Suprapubic skin (tissue), 4 donors: ENCODE results near the gene TMIGD3. TPM values are rescaled to one million over a fixed set of nuclear protein-coding genes. Genes with fewer than 3 reads are reported as not detected.

ENCODE experiments used
- DNase-seq, 2 donors: peaks; one replicate each; pipeline ENCODE4 v3.0.0-alpha.2; 2019; ENCODE audit warnings: low spot score in 2 of 2
- H3K27ac ChIP-seq: fragments of 200-600 bp; sonication (generic); one replicate; pipeline ENCODE4 v1.5.1; 2019
- H3K27me3 ChIP-seq: fragments of 200-600 bp; sonication (generic); one replicate; pipeline ENCODE4 v1.5.1; 2019
- H3K36me3 ChIP-seq: fragments of 200-600 bp; sonication (generic); one replicate; pipeline ENCODE4 v1.5.1; 2019
- H3K4me1 ChIP-seq: fragments of 200-600 bp; sonication (generic); one replicate; pipeline ENCODE4 v1.5.1; 2019
- H3K4me3 ChIP-seq: fragments of 200-600 bp; sonication (generic); one replicate; pipeline ENCODE4 v1.5.1; 2019; ENCODE audit warnings: mild to moderate bottlenecking
- H3K9me3 ChIP-seq: fragments of 200-600 bp; sonication (generic); one replicate; pipeline ENCODE4 v1.5.1; 2019
- EP300 ChIP-seq: sonication (generic); formaldehyde crosslinking; IDR thresholded peaks from one replicate; pipeline ENCODE4 v1.6.1; 2017; ENCODE audit warnings: antibody characterized with exemption
- POLR2A ChIP-seq, 2 donors: fragments of 450-650 bp; IDR thresholded peaks; one replicate each; pipeline ENCODE4 v1.6.1; 2017; ENCODE audit warnings: antibody characterized with exemption in 2 of 2, mild to moderate bottlenecking in 2 of 2, moderate library complexity in 2 of 2
- POLR2AphosphoS5 ChIP-seq, 3 donors: sonication (generic); formaldehyde crosslinking; IDR thresholded peaks; one replicate each; pipeline ENCODE4 v1.6.1; 2017; ENCODE audit warnings: antibody characterized with exemption in 3 of 3
- WGBS: methylation state at CpG from one replicate; pipeline ENCODE4 v1.1.5; 2018; 5-methylcytosine and 5-hydroxymethylcytosine counted together
- total RNA-seq, 4 donors: library from RNA; depleted of rRNA; stranded (reverse); fragments of >200 nt; gene quantifications; one replicate each; pipeline ENCODE4 v1.1.0, GENCODE V29; 2016
- TF ChIP-seq, protein P1 (sequence below), 2 donors: fragments of 200-600 bp in 1 of 2; fragments of 450-650 bp in 1 of 2; sonication (generic) in 1 of 2; IDR thresholded peaks; one replicate each; pipeline ENCODE4 v1.5.1; 2016 to 2019; ENCODE audit warnings: antibody characterized with exemption in 2 of 2, mild to moderate bottlenecking in 1 of 2, moderate library complexity in 1 of 2

The TMIGD3 gene
- total RNA-seq, 4 donors from 2014 or later = 1.1 TPM; not detected in 3

DNA sequence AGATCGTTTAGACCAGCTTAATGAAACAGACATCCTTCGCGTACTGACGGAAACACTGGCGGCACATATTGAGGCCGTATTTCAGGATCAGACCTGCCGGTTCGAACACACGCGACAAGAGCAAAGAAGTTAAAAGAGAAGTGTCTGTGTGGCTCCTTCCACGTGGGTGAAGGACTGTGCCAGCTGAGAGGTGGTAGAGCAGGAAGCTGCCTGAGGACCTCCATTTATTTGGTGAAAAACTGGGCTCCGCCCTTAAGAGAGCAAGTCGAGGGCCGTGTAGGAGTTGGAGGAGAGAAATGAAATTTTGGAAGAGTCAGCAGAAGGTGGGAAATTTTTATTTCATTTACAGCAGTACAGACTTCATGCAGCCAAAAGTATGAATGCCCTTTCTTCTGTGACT is 38.8 kb upstream of the TMIGD3 start:
- no peak overlapping the region for H3K4me3 ChIP-seq
- no peaks in the 10 kb centered on the region for H3K9me3 ChIP-seq
- WGBS = 42% methylated on average over 14 of the region's 14 CpGs
- no peaks in the 10 kb centered on the region for H3K4me1 ChIP-seq
- TF ChIP-seq EP300 = no peak
- no peak for TF ChIP-seq POLR2AphosphoS5 (IDR thresholded peaks at IDR 0.05)
- no peak for TF ChIP-seq POLR2A (IDR thresholded peaks at IDR 0.05)
- TF ChIP-seq, protein P1, sequence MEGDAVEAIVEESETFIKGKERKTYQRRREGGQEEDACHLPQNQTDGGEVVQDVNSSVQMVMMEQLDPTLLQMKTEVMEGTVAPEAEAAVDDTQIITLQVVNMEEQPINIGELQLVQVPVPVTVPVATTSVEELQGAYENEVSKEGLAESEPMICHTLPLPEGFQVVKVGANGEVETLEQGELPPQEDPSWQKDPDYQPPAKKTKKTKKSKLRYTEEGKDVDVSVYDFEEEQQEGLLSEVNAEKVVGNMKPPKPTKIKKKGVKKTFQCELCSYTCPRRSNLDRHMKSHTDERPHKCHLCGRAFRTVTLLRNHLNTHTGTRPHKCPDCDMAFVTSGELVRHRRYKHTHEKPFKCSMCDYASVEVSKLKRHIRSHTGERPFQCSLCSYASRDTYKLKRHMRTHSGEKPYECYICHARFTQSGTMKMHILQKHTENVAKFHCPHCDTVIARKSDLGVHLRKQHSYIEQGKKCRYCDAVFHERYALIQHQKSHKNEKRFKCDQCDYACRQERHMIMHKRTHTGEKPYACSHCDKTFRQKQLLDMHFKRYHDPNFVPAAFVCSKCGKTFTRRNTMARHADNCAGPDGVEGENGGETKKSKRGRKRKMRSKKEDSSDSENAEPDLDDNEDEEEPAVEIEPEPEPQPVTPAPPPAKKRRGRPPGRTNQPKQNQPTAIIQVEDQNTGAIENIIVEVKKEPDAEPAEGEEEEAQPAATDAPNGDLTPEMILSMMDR (IDR thresholded peaks at IDR 0.05) = no peak
- H3K27ac ChIP-seq = no peak overlapping the region
- H3K36me3 ChIP-seq = no peaks in the 10 kb centered on the region
- DNase-seq = no peak
- H3K27me3 ChIP-seq = no peaks in the 10 kb centered on the region

DNA sequence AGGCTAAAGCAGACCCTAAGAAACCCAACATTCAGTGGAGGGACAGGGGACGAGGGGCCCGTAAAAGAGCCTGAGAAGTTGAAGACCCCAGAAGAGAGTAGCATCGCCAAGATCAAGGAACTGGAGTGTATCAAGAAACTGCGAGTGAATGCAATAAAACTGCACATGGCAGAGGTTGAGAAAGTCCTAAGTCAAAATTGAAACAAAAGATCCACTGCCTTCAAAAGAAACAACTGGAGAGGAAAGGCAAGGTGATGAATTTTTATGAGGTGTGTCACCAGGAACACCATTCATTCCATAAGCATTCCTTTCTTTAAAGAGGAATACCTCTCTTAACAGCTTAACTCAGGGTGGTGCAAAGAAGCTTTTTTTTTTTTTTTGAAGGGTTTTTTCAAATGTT is 38.3 kb upstream of the TMIGD3 start:
- no peak for TF ChIP-seq POLR2AphosphoS5 (IDR thresholded peaks at IDR 0.05)
- no peak for TF ChIP-seq EP300
- TF ChIP-seq, protein P1 (IDR thresholded peaks at IDR 0.05) = no peak
- TF ChIP-seq POLR2A (IDR thresholded peaks at IDR 0.05) = no peak
- no peaks in the 10 kb centered on the region for H3K9me3 ChIP-seq
- H3K27me3 ChIP-seq = no peaks in the 10 kb centered on the region
- no peaks in the 10 kb centered on the region for H3K4me1 ChIP-seq
- WGBS = 69% methylated on average over 4 of the region's 4 CpGs
- H3K4me3 ChIP-seq = no peak overlapping the region
- DNase-seq = no peak
- no peak overlapping the region for H3K27ac ChIP-seq
- H3K36me3 ChIP-seq = no peaks in the 10 kb centered on the region

DNA sequence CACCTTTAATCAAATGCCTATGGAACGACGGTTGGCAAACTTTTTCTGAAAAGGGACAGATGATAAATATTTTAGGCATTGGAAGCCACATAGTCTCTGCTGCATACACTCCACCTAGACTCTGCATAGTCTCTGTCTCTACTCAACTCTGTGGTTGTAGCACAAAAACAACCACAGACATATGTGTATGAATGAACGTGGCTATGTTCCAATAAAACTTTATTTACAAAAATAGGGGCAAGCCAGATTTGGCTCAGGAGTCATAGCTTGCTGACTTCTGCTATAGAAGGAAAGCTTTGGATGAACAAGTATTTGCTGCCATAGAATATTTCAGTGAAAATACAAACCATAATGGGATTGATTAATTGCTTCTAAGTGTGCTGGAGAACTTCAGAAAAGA is 37.5 kb upstream of the TMIGD3 start:
- 85% methylated on average over 3 of the region's 3 CpGs for WGBS
- H3K4me1 ChIP-seq = no peaks in the 10 kb centered on the region
- TF ChIP-seq EP300 (no peak), POLR2AphosphoS5 (IDR thresholded peaks at IDR 0.05) (no peak), POLR2A (IDR thresholded peaks at IDR 0.05) (no peak)
- TF ChIP-seq, protein P1 (IDR thresholded peaks at IDR 0.05) = no peak
- H3K9me3 ChIP-seq = no peaks in the 10 kb centered on the region
- no peak overlapping the region for H3K27ac ChIP-seq
- no peak overlapping the region for H3K4me3 ChIP-seq
- H3K36me3 ChIP-seq = no peaks in the 10 kb centered on the region
- no peaks in the 10 kb centered on the region for H3K27me3 ChIP-seq
- no peak for DNase-seq

DNA sequence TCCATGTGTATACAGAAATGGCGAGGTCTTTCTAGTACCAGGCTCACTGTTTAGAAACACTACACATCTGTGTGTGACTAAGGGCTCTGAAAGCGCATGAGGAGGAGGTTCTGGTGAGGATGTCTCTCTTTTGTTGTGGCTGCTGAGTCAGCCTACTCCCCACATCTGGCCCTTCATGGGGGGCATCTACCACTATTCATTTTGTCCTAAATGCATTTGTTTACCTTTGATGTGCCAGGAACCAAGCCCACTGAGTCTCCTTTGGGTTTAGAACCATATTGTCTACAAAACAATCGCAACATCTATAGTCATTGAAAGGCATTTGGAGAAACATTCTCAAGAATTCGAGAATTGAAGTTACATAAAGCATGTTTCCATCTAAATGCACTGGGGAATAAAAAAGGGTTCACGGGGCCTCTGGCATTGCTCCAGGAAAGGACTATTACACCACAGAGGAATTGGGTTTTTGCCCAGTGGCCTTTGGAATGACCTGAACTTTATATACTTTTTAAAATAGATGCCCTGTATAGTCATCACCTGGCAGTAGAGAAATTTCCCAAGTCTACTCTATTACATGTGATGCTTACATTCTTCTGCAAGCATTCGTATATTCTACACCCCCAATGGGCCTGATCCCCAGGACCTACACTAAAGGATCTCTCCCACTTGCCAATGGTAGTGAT is 35.1 kb upstream of the TMIGD3 start:
- H3K27me3 ChIP-seq = no peaks in the 10 kb centered on the region
- TF ChIP-seq, protein P1 (IDR thresholded peaks at IDR 0.05) = no peak
- TF ChIP-seq EP300 (no peak), POLR2AphosphoS5 (IDR thresholded peaks at IDR 0.05) (no peak), POLR2A (IDR thresholded peaks at IDR 0.05) (no peak)
- no peak overlapping the region for H3K4me3 ChIP-seq
- DNase-seq = no peak
- 84% methylated on average over 6 of the region's 6 CpGs for WGBS
- H3K36me3 ChIP-seq = no peaks in the 10 kb centered on the region
- H3K27ac ChIP-seq = no peak overlapping the region
- no peaks in the 10 kb centered on the region for H3K9me3 ChIP-seq
- H3K4me1 ChIP-seq = no peaks in the 10 kb centered on the region

DNA sequence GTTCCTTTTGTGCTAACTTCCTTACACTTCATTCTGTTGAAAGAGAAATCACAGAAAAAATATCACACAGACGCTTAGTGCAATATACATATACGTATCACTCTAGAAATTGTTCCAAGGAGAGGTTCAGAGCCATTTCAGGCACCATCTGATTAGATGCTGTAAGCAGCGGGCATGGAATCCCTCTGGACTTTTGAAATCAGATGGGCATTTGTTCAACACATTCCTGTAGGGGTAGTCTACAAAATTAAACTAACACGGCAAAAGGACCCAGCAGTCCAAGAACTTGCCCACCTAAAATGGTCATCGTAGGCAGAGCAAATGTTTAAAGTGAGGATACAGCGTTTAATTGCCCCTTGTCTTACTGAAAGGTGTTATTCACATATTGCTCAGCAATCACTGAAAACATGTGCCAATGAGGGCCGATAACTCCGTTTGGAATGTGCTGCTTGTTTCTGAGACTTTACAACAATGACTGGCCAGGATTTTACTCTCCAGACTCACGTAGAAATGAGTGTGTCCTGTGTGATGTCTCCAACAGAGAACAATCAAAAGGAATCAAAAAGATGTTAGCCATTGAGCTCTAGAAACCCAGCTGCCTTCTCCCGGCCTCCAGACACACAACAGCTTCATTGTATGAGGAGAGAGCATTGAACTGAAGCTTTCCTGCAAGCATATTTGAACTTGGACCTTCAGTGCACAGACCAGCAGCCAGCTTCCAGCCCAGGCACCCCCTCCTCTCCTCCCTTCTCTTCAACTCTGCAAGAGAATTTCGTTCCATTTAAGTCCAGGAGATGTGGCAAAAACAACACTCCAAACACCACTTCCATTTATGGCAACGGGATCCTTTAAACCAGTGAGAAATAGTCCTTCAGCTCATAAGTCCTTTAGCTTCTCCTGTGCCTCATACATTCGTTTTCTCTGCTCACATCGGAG is 32.1 kb upstream of the TMIGD3 start:
- no peak for DNase-seq
- H3K36me3 ChIP-seq = no peaks in the 10 kb centered on the region
- H3K27ac ChIP-seq = no peak overlapping the region
- WGBS = 70% methylated on average over 14 of the region's 14 CpGs
- no peaks in the 10 kb centered on the region for H3K27me3 ChIP-seq
- H3K4me3 ChIP-seq = no peak overlapping the region
- no peaks in the 10 kb centered on the region for H3K9me3 ChIP-seq
- H3K4me1 ChIP-seq = no peaks in the 10 kb centered on the region
- no peak for TF ChIP-seq POLR2AphosphoS5 (IDR thresholded peaks at IDR 0.05)
- TF ChIP-seq, protein P1 (IDR thresholded peaks at IDR 0.05) = no peak
- no peak for TF ChIP-seq POLR2A (IDR thresholded peaks at IDR 0.05)
- no peak for TF ChIP-seq EP300
